TTC549 (cell line): Measurements from ENCODE around the gene CNDP2.

Experiments used
- FAIRE-seq: peaks from 2 replicates; lab custom pipeline; 2012; peaks lifted over from hg19 to GRCh38; lab: Jason Lieb, UNC

Gene CNDP2

DNA sequence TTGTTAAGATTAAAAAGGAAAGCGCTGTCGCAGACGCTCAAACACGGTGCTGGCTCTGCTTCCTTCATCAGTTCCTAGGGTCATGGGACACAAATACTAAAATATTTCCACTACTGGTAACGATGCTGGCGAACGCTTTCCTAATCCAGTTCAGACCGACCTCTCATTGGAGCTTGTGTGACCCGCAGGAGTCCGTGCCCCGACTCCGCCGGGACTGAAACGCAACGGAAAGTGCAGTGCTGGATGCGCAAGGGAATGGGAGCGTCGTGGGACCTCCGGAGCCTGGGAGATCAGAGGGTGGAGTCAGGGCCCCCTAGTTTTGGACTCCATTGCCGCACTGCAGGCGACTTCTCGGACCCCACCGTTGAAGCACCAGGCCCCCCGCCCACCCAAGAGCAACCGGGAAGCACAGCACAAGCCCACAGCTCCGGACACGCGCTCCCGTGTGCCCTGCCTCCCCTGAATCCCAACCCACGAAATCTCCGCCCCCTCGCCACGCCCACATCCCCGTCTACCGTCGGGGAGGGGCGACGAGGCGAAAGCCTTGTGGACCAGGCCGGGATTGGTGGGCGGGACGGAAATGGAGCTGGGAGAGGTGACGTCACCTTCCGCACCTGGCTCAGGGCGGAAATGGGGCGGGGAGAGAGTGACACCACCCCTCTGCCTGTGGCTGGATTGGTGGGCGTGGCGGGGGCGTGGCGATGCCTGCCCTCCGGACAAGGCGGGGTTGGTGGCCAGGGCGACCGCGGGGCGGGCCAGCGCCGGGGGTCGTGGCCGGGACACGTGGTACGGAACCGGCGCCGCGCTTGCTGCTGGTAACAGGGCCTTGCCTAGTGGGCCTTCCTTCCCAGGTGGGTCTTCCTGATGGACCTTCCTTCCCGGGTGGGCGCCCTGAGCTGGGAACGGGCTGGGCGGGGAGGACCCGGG is at the start of gene CNDP2:
Gene CNDP2 (plus strand): TSS at position 783 of the 927 bp plus-strand sequence. CDS start 3,611 bp downstream, outside the sequence.
- peak; percentile 87 for FAIRE-seq

DNA sequence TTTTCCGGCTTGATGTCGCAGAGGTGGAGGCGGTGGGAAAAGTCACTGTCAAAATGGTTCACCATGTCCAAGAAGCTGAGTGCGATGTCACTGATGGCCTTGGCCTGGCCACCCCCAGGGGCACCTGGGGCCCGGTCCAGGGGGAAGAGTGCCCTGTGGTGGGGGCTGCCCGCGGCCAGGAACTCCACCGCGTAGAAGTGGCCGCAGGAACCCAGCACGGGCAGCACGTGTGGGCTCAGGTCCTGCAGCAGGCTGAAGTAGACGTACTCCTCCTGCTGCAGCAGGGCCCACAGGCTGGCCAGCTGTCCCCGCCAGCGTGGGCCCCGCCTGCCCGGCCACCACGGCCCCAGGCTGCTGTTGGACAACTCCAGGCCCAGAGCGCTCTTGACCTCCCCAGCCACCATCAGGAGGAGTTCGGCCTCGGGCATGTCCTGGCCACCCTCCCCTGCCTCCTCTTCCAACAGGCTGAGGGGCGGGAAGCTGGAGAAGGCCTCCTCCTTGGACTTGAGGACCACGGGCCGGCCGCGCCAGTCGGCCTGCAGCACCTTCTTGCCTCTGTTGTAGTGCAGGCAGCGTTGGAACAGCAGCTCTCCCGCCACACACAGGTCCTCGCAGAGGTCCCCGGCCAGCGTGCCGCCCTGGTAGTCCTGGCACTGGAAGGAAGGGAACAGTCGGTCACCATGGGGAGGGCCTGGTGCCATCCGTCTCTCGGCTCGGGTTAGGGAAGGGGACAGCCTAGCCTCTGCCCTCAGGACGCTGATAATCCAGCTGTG is 49.3 kb upstream of the CNDP2 start:
- FAIRE-seq = no peak

DNA sequence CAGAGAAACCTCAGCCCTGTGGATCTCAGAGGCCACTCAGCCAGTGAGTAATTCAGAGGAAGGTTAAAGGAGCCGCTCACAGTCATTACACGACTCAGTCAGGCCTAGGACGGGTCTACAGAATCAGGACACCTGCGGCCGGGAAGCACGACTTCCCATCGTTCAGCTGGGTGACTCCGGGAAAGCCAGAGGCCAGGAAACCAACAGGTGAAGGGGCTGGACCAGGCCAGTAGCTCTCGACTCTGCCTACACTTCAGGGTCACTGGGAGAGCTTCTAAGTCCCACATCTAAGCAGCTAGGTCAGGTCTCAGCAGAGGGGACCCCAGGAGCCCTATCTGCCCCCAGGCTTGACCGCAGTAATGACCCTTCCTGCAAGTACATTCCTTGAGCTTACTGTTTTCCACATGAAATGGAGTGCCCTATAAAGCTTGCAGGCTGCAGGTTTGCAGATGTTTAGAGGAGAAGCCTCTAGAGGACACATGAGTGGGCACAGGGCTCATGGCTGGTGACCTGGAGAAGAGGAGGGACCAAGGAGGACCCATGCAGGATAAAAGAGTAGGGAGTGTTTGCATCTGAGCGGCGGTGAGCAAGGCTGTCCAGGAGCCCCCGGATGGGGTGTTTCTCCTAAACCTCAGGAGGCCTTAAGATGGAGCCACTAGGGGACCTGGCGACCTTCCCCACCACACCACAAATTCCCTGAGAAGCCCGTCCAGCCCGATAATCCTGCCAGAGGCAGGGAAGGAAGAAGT is 48.6 kb upstream of the CNDP2 start:
- no peak for FAIRE-seq

DNA sequence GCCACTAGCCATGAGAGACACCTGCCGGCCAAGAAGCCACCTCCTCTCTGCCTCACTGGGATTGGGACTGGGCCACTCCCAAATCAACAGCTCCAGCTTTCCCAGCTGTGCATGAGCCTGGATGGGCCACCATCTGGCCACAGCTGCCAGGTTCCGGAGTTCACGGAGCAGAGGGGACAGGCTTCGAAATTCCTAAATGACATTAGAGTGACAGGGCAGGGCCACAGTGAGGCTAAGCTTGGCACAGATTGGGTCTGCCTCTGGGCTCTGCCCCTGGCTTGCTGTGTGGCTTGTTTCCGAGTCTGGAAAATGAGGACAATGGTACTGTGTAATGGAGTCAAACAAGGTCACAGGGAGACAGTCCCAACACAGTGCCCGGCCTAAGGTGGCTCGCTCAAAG is 45.5 kb upstream of the CNDP2 start:
- FAIRE-seq = no peak

DNA sequence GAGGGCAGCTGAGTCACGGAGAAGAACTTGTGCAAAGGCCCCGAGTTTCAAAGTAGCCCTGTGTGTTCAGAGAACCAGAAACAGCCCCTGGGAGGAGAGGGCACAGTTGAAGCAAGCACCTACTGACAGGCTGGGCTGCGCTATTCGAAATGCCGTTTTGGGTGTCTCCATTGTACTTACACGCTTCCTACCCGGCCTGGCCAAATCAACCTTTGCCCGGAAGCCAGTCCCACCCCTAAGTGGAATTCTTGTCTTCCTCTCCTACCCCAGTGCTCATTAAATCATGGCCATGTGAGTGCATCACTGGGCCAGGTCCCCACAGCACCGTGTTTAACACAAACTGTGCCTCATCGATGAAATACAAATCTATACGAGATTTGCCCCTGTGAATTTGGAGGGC is 45.0 kb upstream of the CNDP2 start:
- FAIRE-seq = no peak

DNA sequence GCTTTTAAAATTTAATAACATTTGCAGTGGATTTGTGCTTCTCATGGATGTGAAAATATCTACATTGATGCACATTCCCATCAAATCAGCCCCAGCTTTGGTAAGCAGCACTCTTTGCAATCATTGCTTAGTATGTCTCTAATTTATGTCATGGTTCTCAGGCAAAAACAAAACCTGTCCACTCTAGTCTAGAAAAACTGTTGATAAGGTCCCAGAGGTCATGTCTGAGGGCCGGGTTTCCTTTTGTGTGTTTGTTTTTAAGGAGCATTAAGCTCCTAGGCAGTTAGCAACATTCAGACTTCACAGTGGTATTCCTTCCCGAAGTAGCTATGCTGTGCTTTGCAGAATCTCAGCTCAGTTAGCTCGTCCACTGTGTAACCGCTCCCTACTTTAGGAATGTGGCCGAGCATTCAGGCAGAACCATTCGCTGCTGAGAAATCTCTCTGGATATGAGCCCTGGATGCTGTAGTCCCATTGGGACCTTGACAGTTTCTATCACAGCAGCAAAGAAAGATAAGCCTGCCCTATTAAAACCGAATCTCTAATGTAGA is 43.1 kb upstream of the CNDP2 start:
- FAIRE-seq = no peak

DNA sequence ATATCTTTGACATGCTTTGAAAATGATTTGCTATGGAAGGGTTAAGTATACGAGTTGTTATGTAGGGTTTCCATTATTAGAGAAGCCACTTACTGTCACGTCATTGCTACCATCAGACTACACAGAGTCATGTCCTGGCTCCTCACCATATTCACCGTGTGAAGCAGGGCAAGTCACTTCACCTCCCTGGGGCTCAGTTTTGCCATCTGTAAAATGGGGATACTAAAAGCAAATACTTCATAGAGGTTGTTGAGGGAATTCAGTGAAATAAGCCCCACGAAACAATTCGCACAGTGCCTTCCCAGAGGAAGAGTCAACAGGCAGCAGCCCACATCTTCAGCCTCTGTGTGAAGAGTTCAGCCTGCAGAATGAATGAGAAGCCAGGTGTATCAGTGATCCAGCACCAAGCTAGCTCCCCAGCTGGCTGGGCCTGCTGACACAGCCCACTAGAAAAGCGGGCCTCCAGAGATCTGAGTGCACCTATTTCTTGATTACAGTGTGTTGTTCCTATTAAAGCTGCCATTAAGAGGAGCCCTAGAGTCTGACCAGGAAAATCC is 42.4 kb upstream of the CNDP2 start:
- FAIRE-seq = no peak

DNA sequence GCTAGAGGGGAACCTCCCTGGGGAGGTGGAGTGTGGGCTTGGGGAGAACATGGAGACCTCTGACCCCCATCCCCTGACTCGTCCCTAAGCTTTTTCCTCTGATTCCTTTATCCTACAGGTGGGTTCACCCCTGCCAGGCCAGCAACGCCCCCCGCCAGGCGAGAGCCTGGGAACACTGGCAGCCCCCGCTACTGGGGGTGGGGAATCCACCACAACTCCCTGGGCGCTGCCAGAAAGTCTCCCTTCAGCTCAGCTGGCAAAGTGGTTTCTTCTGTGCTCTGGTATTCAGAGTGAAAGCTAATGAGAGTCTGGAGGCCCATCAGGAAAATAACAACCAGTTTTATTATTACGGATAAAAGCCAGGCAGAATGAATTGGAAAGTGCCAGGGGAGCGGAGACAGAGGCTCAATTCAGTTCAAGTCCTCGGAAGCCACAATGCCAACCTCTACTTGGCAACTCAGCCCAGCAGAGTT is 41.8 kb upstream of the CNDP2 start:
- no peak for FAIRE-seq

DNA sequence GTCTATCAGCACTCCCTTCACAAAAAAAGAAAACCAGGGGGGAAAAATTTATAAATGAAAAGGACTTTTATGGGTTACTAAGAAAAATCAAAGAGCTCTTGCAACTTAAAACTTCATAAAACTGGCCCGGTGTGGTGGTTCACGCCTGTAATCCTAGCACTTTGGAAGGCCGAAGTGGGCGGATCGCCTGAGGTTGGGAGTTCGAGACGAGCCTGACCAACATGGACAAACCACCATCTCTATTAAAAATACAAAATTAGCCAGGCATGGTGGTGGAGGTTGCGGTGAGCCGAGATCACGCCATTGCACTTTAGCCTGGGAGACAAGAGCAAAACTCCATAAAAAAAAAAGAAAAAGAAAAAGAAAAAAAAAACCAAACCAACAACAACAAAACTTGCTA is 40.8 kb upstream of the CNDP2 start:
- no peak for FAIRE-seq

DNA sequence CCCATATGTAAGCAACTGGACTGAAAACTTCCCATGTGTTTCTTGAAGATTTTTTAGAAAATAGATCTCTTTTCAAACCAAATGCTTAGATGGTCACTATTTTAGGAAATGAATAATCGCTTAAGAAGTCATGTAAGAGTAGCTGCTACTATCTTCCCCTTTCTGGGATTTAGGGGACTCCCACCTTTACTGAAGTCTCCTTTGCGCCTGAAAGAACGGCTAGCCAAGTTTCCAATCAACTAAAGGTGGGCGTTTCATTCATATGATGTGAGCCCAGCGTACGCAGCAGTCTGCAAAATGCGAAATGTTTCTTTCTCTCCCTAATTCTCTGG is 40.2 kb upstream of the CNDP2 start:
- no peak for FAIRE-seq

DNA sequence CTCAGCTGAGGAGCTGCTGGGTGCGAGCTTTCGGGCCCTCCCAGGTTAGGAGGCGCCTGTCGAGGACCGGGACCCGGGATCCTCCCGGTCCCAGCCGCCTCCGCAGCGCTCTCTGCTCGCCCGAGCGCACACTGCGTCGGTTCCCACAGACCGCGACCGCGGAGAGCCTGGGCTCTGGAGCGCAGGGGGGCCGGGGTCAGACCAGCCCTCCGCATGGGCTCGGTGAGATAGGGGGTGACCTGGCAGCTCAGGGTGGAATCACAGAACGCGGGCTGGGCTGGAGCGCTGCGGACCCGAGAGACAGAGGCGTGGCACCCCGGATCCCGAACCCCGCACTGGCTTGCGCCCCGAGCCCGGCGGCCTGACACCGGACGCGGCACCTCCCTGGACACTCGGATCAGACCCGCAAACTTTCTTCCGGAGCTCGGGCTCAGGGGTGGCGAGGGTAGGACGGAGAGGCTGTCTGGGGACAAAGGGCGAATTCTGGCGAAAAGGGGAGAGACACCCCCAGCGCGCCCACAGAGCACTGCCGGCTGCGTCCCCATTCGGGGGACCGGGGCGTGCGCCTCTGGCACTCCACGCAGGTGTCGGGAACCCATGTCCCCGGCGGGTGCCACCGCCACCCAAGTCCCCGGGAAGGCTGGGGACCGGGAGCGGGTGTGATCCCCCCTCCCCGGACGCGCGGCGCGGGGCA is 39.7 kb upstream of the CNDP2 start:
- FAIRE-seq = no peak

DNA sequence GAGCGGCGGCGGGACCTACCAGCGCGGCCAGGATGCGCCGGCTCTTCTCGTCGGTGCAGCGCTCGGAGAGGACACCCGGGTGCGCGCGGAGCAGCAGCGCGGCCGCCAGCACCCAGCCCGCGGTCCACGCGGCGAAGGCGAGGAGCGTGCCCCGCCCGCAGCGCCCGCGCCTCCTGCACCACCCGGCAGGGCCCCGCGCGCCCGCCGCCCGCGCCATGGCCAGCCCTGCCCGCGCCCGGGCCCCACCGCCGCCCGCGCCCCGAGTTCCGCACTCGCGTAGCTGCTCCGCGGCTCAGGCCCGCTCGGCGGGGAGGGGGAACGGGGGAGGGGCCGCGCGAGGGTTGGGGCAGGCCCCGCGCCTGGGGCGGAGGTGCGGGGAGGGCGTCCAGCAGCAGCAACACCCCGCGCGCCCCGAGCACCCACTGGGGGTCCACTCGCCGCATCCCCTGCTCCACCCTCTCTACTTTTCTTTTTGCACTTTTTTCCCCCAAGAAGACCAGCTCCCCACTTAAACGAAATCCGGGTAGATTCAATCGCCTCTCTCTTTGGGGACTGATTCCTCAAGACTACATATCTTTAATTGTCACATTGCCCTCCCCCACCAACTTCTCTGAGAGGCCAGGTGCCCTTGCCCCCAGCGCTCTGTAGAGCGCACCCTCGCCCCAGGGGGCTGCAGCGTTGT is 39.0 kb upstream of the CNDP2 start, which contains the start of gene DIPK1C:
Gene DIPK1C (minus strand): TSS at position 266 of the 682 bp plus-strand sequence. CDS start 49 bp downstream, at position 217.
- no peak for FAIRE-seq

DNA sequence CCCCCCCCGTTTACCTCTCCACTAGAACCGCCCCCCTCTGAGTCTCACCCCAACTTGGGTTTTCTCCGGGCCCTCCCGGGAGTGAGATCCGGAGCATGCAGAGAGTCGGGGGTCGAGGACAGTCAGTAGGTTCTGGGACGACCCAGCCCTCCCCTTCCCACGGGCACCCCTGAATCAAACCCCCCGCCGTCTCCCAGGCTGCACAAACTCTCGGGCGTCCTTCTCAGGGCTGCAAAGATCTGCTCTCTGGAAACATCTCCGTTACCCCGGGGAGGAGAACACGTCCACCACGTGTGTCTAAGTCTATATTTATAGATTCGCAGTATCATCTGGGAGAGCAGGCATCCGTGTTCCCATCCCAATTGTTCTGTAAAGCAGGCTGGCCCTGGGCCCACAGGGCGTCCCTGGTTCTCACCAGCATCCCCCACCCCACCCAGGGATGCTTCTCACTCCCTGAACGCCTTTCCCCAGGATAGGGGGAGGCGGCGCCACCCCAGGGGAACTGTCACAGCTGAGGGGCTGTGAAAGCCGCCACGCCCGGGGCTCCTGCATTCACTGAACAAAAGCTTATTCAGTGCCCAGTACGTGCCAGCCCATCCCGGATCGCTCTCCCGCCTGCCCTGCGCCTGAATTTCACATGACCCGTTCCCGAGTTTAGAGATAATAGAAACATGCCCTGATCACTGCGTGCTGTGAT is 38.3 kb upstream of the CNDP2 start:
- no peak for FAIRE-seq

DNA sequence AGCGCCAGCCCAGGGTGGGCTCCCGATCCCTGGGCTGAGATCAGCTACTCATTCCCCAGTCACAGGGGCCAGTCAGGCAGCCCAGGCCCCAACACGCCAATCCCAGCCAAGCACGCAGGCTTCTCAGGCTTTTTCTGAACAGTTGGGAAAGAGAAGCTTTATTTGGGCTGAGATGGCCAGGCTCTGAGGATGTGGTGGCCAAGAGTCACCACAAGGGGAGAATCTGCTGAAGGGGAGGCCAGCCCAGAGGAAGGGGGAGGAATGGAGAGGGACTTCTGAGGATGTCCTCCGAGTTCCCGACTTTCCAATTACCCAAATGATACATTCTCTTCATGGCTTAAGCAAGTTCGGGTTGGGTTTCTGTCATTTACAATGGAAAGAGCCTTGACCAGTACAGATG is 36.3 kb upstream of the CNDP2 start:
- no peak for FAIRE-seq

DNA sequence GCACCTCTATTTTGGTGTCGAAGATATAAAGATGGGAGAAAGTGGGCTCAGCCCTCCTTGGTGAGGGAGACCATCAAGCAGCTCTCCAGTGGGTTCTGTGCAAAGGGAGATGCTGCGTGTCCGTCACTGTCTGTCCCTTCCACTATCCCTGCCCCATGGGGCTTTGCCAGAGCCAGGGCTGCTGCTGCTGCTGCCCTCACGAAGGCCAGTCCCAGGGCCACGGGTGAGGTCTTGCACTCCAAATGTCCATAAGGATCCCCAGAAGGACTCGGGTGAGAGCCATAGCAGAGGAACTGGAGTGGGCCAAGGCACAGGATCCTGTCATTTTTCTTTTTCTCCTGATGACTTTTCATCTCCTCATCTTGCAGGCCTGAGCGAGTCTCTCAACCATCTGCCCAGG is 35.3 kb upstream of the CNDP2 start:
- no peak for FAIRE-seq

DNA sequence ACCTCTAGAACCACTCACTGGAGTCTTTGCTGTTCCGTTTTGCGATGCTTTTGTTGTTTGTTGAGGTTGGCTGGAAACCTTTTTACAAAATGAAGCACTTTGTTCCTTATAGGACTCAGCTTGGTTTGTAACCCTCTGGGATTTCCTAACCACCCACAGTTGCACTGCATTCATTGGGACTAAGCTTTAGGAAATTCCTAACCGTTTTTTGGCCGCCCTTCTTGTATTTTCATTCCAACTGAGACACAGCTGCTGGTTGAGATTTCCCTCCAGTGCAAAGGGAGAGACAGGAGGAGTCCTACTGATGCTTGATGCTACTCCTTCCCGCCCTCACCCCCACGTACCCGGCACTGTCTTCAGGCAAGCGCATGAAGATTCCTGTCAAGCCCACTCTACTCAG is 32.9 kb upstream of the CNDP2 start:
- no peak for FAIRE-seq

DNA sequence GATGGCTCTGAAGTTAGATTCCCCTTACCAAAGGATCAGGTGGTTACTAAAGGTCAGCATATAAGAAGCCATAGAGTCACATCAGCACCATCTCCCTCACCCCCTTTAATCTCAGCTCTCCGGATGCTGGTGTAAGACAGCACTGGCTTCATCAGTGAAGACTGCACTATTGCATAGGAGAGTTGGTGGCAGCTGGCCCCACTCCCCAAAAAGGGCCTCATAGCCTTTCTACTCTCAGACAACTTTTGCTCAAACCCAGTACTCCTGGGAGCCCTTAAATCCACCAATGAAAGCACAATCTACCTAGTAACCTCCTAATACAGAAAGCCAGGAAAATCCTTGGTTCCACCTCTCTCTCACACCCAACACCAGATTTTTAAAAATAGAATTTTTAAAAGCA is 32.2 kb upstream of the CNDP2 start:
- FAIRE-seq = no peak

DNA sequence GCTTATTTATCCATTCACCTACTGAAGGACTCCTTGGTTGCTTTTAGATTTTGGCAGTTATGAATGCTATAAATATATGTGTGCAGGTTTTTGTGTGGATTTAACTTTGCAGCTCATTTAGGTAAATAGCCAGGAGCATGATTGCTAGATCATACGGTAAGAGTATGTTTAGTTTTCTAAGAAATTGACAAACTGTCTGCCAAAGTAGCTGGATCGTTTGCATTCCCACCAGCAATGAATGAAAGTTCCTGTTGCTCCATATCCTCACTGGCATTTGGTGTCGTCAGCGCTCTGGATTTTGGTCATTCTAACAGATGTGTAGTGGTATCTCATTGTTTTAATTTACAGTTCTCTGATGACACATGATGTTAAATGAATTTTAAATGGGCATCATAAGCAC is 30.4 kb upstream of the CNDP2 start:
- no peak for FAIRE-seq

DNA sequence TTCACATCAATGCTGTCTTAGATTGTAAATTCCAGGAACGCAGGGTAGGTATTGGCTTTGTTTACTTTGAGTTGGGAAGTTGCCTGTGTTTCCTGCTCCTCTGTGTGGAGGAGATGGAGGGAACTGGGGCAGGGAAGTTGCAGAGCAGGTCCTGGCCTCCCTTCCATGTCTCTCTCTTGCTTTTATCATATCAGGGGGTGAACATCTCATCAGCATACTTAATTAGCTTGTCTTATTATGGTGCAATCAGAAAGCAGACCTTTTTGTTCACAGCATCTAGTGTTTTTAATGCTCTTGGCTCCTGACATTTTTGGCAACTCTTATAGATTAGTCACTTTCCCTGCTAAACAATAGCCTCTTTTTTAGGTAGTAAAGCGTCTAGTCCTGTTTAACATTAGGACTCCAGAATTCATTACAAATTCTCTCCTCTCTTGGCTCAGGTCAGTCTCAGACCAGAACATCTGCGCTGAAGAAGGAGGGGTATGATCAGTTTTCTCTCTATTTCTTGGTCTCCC is 27.6 kb upstream of the CNDP2 start:
- FAIRE-seq = no peak

DNA sequence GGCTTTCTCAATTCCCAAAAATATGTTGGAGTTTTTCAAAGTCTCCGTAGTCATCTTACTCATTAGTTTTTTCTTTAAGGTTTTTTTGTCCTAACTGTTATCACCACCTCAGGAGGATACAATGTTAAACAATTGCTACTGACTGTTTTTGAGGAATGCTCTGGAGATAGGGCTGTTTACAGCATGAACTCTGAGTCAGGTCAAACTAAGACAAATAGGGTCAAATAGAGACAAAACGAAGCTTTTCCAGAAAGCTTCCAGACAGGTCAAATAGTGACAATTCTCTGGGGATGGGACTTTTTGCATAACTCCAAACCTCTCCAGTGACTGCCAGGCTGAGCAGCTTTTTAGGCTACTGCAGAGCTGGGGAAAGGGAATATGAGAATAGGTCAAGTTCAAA is 23.9 kb upstream of the CNDP2 start:
- FAIRE-seq = no peak
